Measurements from ENCODE around the gene ARL14. TPM values are rescaled to one million over a fixed set of nuclear protein-coding genes. Genes with fewer than 3 reads are reported as not detected.

Gene ARL14
- total RNA-seq, 4 donors from 2014 or later: not detected

DNA sequence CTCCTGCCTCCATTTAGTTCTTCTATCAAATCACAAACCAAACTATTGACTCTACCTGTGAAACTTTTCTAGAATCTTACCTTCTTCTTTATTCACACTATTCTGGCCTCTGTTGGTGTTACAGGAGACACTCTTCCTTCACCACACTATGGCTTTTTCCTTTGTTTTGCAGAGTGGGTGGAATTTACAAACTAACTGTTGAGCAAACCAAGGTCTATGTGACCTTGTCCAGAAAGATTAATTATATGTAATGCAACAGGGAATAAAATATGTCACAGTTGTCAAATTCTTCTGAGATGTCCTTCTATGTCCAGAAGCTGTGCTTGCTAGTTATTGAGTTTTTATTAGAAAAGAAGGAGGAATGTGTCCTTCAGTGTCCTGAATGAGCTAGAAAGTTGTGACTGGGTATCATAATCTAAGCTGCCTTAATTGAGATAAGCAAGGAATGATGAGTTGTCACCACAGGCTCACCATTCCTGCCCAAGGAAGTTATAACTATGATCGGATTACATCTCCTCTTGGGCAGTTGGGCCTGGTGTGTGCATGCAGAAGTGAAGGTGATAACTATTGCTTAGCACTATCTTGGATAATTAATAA is 21.7 kb downstream of the ARL14 start:
- Histone ChIP-seq H3K27ac (no peak overlapping the region), H3K27me3 (no peaks in the 10 kb centered on the region), H3K4me1 (no peaks in the 10 kb centered on the region), H3K4me3 (no peak overlapping the region), H3K36me3 (no peaks in the 10 kb centered on the region), H3K9me3 (no peaks in the 10 kb centered on the region)
- TF ChIP-seq POLR2A (IDR thresholded peaks at IDR 0.05): no peak
- TF ChIP-seq, protein P1, sequence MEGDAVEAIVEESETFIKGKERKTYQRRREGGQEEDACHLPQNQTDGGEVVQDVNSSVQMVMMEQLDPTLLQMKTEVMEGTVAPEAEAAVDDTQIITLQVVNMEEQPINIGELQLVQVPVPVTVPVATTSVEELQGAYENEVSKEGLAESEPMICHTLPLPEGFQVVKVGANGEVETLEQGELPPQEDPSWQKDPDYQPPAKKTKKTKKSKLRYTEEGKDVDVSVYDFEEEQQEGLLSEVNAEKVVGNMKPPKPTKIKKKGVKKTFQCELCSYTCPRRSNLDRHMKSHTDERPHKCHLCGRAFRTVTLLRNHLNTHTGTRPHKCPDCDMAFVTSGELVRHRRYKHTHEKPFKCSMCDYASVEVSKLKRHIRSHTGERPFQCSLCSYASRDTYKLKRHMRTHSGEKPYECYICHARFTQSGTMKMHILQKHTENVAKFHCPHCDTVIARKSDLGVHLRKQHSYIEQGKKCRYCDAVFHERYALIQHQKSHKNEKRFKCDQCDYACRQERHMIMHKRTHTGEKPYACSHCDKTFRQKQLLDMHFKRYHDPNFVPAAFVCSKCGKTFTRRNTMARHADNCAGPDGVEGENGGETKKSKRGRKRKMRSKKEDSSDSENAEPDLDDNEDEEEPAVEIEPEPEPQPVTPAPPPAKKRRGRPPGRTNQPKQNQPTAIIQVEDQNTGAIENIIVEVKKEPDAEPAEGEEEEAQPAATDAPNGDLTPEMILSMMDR (IDR thresholded peaks at IDR 0.05): no peak
- no peak for TF ChIP-seq EP300 (IDR thresholded peaks at IDR 0.05)
- no peak for DNase-seq (ENCODE audit: low spot score in 2 of 2)
- 97% methylated on average over 1 of the region's 1 CpG for whole genome bisulfite sequencing, 2 donors

- 83 to 91% methylated on average over 1 of the region's 1 CpG for WGBS, 2 donors
- TF ChIP-seq POLR2A (IDR thresholded peaks at IDR 0.05) (no peak), EP300 (IDR thresholded peaks at IDR 0.05) (no peak)
- DNase-seq (ENCODE audit: low spot score in 2 of 2): no peak
- no peak overlapping the region for H3K27ac ChIP-seq
- H3K9me3 ChIP-seq: no peaks in the 10 kb centered on the region
- no peaks in the 10 kb centered on the region for H3K4me1 ChIP-seq
- no peaks in the 10 kb centered on the region for H3K36me3 ChIP-seq
- no peaks in the 10 kb centered on the region for H3K27me3 ChIP-seq
- H3K4me3 ChIP-seq: no peak overlapping the region
These were observed 24.5 kb downstream of the ARL14 start for GRCh38 chr3:160701490-160701889.

GRCh38 chr3:160702290-160702689 is 25.3 kb downstream of the ARL14 start:
- Histone ChIP-seq H3K4me1 (no peaks in the 10 kb centered on the region), H3K27me3 (no peaks in the 10 kb centered on the region), H3K27ac (no peak overlapping the region), H3K36me3 (no peaks in the 10 kb centered on the region), H3K9me3 (no peaks in the 10 kb centered on the region), H3K4me3 (no peak overlapping the region)
- WGBS, 2 donors: 94 to 100% methylated on average over 1 of the region's 1 CpG
- no peak for DNase-seq (ENCODE audit: low spot score in 2 of 2)
- TF ChIP-seq POLR2A (IDR thresholded peaks at IDR 0.05): no peak
- TF ChIP-seq, protein P1 (IDR thresholded peaks at IDR 0.05): no peak
- no peak for TF ChIP-seq EP300 (IDR thresholded peaks at IDR 0.05)

DNA sequence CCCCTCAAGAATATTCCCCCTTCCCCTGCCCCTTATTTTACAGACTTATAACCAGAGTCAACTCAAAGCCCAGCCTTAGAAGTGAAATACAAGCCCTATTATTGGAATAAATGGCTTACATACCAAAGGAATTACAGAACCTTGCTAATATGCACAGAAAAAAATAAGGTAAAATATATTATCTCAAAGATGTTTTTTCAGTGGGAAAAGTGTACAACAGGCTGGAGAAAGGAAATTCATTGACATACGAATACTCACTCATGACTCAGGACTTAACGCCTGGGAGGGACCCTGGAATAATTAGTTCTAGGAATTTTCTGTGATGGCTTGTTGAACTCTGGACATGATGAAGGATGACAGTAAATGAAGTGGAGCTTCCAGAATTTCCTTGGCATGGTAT is 27.0 kb downstream of the ARL14 start:
- no peaks in the 10 kb centered on the region for H3K36me3 ChIP-seq
- WGBS, 2 donors: 43 to 49% methylated on average over 2 of the region's 2 CpGs
- no peaks in the 10 kb centered on the region for H3K9me3 ChIP-seq
- no peak for DNase-seq (ENCODE audit: low spot score in 2 of 2)
- no peaks in the 10 kb centered on the region for H3K27me3 ChIP-seq
- H3K4me1 ChIP-seq: no peaks in the 10 kb centered on the region
- H3K27ac ChIP-seq: no peak overlapping the region
- no peak overlapping the region for H3K4me3 ChIP-seq
- TF ChIP-seq, protein P1 (IDR thresholded peaks at IDR 0.05): no peak
- no peak for TF ChIP-seq EP300 (IDR thresholded peaks at IDR 0.05)
- no peak for TF ChIP-seq POLR2A (IDR thresholded peaks at IDR 0.05)

DNA sequence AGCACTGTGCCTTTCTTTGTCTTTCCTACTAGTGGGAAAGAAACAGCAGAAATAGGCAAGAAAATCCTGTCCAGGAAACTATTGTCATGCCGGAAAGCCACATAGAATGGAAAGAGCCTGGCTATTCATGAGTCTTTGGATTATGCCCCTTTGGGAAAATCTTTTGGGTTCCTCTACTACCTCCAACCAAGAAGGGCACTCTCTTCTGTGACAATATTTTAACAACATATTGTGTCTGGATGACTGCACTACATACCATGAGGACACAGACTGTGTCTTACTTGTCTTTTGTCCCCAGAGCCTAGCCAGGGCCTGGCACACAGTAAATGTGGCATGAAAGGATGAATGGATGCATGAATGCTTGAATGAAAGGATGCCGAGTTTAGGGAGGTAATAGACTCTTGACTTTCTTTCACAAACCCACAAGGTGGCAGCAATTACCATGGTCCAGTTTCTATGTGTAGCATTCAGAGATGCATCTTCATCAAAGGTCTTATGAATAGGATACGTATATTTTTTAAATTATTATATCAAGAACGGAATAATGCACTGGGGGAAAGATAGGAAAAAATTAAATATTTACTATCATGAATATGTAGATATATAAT is 30.3 kb downstream of the ARL14 start:
- TF ChIP-seq, protein P1 (IDR thresholded peaks at IDR 0.05): peak; percentile 34 to 58 (median 47)
- TF ChIP-seq EP300 (IDR thresholded peaks at IDR 0.05) (no peak), POLR2A (IDR thresholded peaks at IDR 0.05) (no peak)
- 16 to 24% methylated on average over 4 of the region's 4 CpGs for WGBS, 2 donors
- H3K36me3 ChIP-seq: no peaks in the 10 kb centered on the region
- no peaks in the 10 kb centered on the region for H3K9me3 ChIP-seq
- H3K4me3 ChIP-seq: no peak overlapping the region
- no peak overlapping the region for H3K27ac ChIP-seq
- DNase-seq (ENCODE audit: low spot score in 2 of 2): peak in 1 of 2 donors; percentile 36
- H3K4me1 ChIP-seq: no peaks in the 10 kb centered on the region
- no peaks in the 10 kb centered on the region for H3K27me3 ChIP-seq

Measured in tibial nerve (tissue), 4 donors.